Gastroesophageal sphincter (tissue), 4 donors: ENCODE data around the gene PPA1. TPM values are rescaled to one million over a fixed set of nuclear protein-coding genes. Genes with fewer than 3 reads are reported as not detected.
A peak's percentile ranks its signal among the peaks of the same experiment; 100 is the strongest.

ENCODE experiments used
- ATAC-seq: fragments of 150-250 bp; one replicate; pipeline ENCODE4 v1.9.1; 2016; ENCODE audit warnings: mild to moderate bottlenecking, moderate library complexity
- H3K27ac ChIP-seq, 4 donors: fragments of 200-600 bp; sonication (generic) in 3 of 4; 1 replicate in 3 of 4; 2 replicates in 1 of 4; pipeline ENCODE4 v1.5.1; 2016 to 2019
- H3K27me3 ChIP-seq: fragments of 200-600 bp; sonication (generic); one replicate; pipeline ENCODE4 v1.5.1; 2019
- H3K36me3 ChIP-seq, 2 donors: fragments of 200-600 bp; sonication (generic); one replicate each; pipeline ENCODE4 v1.5.1; 2019; ENCODE audit warnings: control low read depth in 1 of 2
- H3K4me1 ChIP-seq, 3 donors: fragments of 200-600 bp; sonication (generic); 1 replicate in 2 of 3; 2 replicates in 1 of 3; pipeline ENCODE4 v1.5.1; 2016 to 2019; ENCODE audit warnings: control low read depth in 2 of 3
- H3K4me3 ChIP-seq, 2 donors: fragments of 200-600 bp; sonication (generic); one replicate each; pipeline ENCODE4 v1.5.1; 2019; ENCODE audit warnings: mild to moderate bottlenecking in 1 of 2, moderate library complexity in 1 of 2
- H3K9me3 ChIP-seq, 3 donors: fragments of 200-600 bp; sonication (generic); one replicate each; pipeline ENCODE4 v1.5.1; 2017 to 2019; ENCODE audit warnings: control low read depth in 2 of 3
- EP300 ChIP-seq: sonication (generic); formaldehyde crosslinking; IDR thresholded peaks from one replicate; pipeline ENCODE4 v1.6.1; 2017; ENCODE audit warnings: antibody characterized with exemption, mild to moderate bottlenecking
- POLR2A ChIP-seq, 2 donors: fragments of 450-650 bp; IDR thresholded peaks; one replicate each; pipeline ENCODE4 v1.6.1; 2017; ENCODE audit warnings: antibody characterized with exemption in 2 of 2, mild to moderate bottlenecking in 2 of 2, moderate library complexity in 1 of 2
- POLR2AphosphoS5 ChIP-seq: sonication (generic); formaldehyde crosslinking; IDR thresholded peaks from one replicate; pipeline ENCODE4 v1.6.1; 2017; ENCODE audit warnings: antibody characterized with exemption
- WGBS, 2 donors: methylation state at CpG; one replicate each; pipeline ENCODE4 v1.1.5; 2018; ENCODE audit warnings: low coverage in 1 of 2; 5-methylcytosine and 5-hydroxymethylcytosine counted together
- total RNA-seq, 4 donors: library from RNA; depleted of rRNA; stranded (reverse); fragments of >200 nt; gene quantifications; one replicate each; pipeline ENCODE4 v1.1.0, GENCODE V29; 2016
- TF ChIP-seq, protein P1 (sequence below), 4 experiments: fragments of 200-600 bp in 2 of 4; fragments of 450-650 bp in 2 of 4; sonication (generic) in 1 of 4; IDR thresholded peaks; one replicate each; pipeline ENCODE4 v1.5.1; 2017 to 2019; ENCODE audit warnings: antibody characterized with exemption in 4 of 4, mild to moderate bottlenecking in 2 of 4, moderate library complexity in 2 of 4

The PPA1 gene
- total RNA-seq, 4 donors from 2014 or later: 45.0 to 91.4 (median 78.6) TPM

DNA sequence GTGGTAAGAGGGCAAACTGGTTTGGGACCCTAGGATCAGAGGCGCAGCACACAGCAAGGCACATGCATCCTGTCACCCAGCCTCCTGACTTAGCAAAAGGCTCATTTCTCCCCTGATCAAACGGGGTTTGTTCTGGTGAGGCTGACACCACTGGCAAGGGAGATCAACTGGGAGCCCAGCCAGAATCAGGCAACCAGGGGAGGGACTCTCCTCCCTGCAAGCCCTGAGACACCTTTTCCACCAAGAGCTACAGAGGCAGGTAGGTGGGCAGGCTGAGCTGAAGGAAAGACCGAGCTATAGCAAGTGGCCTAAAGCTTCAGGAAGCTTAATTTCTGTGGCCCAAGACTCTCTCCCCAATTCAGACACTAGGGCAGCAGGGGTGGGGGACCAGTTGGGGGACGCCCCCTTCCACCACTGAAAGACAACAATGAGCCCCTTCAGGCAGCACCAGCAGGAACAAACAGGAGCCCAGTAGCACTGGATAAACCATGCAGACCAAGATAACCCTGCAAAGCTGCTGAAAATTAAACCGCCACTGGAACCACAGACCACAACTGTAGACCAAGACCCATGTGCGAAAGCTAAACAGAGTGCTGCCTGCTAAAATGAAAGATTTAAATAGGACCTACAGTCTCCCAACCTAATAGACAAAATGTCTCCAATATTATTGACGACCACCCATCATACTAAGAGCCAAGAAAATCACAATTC is 35.8 kb downstream of the PPA1 start:
- ATAC-seq: no peak
- WGBS, 2 donors: 79 to 81% methylated on average over 4 to 5 of the region's 7 CpGs
- TF ChIP-seq, protein P1, sequence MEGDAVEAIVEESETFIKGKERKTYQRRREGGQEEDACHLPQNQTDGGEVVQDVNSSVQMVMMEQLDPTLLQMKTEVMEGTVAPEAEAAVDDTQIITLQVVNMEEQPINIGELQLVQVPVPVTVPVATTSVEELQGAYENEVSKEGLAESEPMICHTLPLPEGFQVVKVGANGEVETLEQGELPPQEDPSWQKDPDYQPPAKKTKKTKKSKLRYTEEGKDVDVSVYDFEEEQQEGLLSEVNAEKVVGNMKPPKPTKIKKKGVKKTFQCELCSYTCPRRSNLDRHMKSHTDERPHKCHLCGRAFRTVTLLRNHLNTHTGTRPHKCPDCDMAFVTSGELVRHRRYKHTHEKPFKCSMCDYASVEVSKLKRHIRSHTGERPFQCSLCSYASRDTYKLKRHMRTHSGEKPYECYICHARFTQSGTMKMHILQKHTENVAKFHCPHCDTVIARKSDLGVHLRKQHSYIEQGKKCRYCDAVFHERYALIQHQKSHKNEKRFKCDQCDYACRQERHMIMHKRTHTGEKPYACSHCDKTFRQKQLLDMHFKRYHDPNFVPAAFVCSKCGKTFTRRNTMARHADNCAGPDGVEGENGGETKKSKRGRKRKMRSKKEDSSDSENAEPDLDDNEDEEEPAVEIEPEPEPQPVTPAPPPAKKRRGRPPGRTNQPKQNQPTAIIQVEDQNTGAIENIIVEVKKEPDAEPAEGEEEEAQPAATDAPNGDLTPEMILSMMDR (IDR thresholded peaks at IDR 0.05): no peak
- TF ChIP-seq EP300 (no peak), POLR2A (IDR thresholded peaks at IDR 0.05) (no peak), POLR2AphosphoS5 (no peak)
- Histone ChIP-seq H3K27me3 (no peaks in the 10 kb centered on the region), H3K27ac (no peak overlapping the region), H3K4me3 (no peak overlapping the region), H3K36me3 (peaks cover 0 to 45% of the 10 kb centered on the region in 2 donors), H3K9me3 (peaks cover 0 to 12% (median 0%) of the 10 kb centered on the region in 3 donors), H3K4me1 (peaks cover 0 to 2% (median 0%) of the 10 kb centered on the region in 3 donors)

DNA sequence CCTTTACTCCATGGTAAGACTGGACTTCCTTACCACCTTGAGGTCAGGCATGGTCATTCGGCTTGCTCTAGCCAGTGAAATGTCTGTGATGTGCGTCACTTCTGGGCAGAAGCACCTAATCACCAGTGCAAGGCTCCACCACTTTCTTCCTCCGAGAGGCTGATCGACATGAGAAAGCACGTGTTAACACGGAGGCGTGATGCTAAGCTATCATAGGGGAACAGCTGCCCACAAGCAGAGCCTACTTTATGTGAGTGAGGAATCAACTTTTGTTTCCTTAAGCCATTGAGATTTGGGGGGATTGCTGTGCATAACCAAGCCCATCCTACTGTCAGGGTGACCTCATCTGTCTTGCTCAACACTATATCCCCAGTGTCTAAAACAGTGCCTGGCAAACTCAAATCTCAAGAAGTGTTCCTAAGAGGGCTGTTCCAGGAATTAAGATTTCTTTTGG is 39.8 kb downstream of the PPA1 start:
- H3K4me3 ChIP-seq: no peak overlapping the region
- 93% methylated on average over 7 of the region's 7 CpGs; no CpG with 5 or more reads in 1 of the 2 donors for WGBS, 2 donors
- peak; percentile 66 for ATAC-seq
- H3K36me3 ChIP-seq: peaks cover 0 to 9% of the 10 kb centered on the region in 2 donors
- no peak overlapping the region for H3K27ac ChIP-seq
- H3K9me3 ChIP-seq: peaks cover 0 to 4% (median 0%) of the 10 kb centered on the region in 3 donors
- H3K27me3 ChIP-seq: no peaks in the 10 kb centered on the region
- peaks cover 0 to 6% (median 0%) of the 10 kb centered on the region in 3 donors for H3K4me1 ChIP-seq
- TF ChIP-seq POLR2A (IDR thresholded peaks at IDR 0.05): no peak
- TF ChIP-seq, protein P1 (IDR thresholded peaks at IDR 0.05): no peak
- TF ChIP-seq POLR2AphosphoS5: no peak
- TF ChIP-seq EP300: no peak

DNA sequence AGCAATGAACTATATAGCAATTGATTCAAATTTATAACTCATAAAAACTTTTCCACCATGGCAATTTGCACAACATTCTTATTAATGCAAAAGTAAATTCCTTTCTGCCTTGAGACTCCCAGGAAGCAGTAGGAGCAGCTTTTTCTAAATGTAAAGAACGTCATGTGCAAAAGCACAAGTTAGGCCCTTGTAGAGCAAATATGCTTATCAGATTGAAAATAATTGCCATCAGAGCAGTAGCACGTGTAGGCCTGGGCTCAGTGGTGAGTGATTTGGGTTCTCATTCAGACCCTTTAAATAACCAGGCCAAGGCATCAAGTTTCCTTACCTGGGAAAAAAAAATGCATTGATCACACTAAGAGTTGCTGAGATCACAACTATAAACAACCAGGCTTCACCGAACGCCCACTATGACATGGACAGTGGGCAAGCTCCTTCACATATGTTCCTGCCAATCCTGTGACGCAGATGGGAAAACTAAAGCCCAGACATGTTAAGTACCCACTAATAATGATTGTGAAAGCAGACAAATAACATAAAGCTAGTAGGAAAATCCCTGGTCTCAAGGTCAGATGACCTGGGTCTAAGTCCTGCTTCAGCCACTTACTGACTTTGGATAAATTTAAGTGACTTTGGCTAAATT is 40.8 kb downstream of the PPA1 start:
- WGBS, 2 donors: 78 to 85% methylated on average over 5 of the region's 5 CpGs
- TF ChIP-seq POLR2A (IDR thresholded peaks at IDR 0.05) (no peak), POLR2AphosphoS5 (no peak), EP300 (no peak)
- TF ChIP-seq, protein P1 (IDR thresholded peaks at IDR 0.05): no peak
- ATAC-seq: no peak
- Histone ChIP-seq H3K27me3 (no peaks in the 10 kb centered on the region), H3K36me3 (peaks cover 0 to 5% of the 10 kb centered on the region in 2 donors), H3K27ac (peak overlapping the region in 1 of 4 donors; percentile 17), H3K4me3 (no peak overlapping the region), H3K4me1 (peaks cover 0 to 6% (median 0%) of the 10 kb centered on the region in 3 donors), H3K9me3 (no peaks in the 10 kb centered on the region)

DNA sequence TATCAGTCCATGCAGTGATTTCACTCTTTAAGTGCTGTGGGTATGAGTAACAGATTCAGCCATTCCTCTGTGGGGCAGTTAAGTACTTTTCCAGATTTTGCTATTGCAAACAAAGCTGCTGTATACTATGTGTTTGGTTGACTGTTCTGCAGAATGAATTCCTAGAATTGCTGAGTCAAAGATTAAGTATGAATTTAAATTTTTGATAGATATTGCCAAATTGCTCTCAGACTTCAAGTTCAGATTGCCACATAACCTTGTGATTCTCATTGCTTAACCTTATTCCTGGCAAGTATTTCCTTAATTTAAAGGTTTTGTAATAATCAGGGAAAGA is 41.3 kb downstream of the PPA1 start:
- Histone ChIP-seq H3K9me3 (no peaks in the 10 kb centered on the region), H3K4me1 (peaks cover 0 to 6% (median 0%) of the 10 kb centered on the region in 3 donors), H3K27me3 (no peaks in the 10 kb centered on the region), H3K27ac (no peak overlapping the region), H3K36me3 (peaks cover 0 to 2% of the 10 kb centered on the region in 2 donors), H3K4me3 (no peak overlapping the region)
- TF ChIP-seq EP300 (no peak), POLR2AphosphoS5 (peak; percentile 23), POLR2A (IDR thresholded peaks at IDR 0.05) (no peak)
- TF ChIP-seq, protein P1 (IDR thresholded peaks at IDR 0.05): no peak
- ATAC-seq: peak; percentile 65
